HL-60 (cell line): Measurements from ENCODE around the gene LIMS1.

Source experiments
- GABPA ChIP-seq: IDR thresholded peaks from 2 replicates; pipeline ENCODE4 v1.6.1; 2012; ENCODE audit warnings: low read depth
- POLR2AphosphoS5 ChIP-seq: IDR thresholded peaks from 2 replicates; pipeline ENCODE4 v1.6.1; 2012; ENCODE audit warnings: low read depth
- TF ChIP-seq, protein P1 (sequence below): IDR thresholded peaks from one replicate; pipeline ENCODE4 v1.5.1; 2011; ENCODE audit warnings: low read length, control low read depth, inconsistent platforms; ENCODE audit not compliant: insufficient read depth
- TF ChIP-seq, protein P2 (sequence below): IDR thresholded peaks from 2 replicates; pipeline ENCODE4 v1.6.1; 2012; ENCODE audit warnings: low read depth; ENCODE audit not compliant: insufficient replicate concordance

DNA sequence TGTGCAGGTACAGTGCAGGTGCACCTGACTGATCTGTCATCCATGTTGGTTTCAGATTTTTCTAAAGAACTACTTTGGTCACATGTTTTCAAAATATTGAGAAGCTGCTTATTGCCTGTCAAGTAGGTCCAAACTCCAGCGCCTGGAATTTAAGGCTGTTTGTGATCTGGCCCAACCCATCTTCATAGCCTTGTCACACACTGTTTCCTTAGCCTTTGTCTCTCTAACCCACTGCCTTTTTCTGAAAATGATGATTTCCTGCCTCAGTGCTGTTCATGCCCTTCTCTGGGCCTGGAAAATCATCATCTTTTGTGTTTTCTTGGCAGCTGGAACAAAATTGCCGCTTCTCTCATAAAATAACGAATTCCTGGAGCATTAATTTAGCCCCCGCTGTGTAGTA is 7.2 kb downstream of the LIMS1 start:
- TF ChIP-seq, protein P1, sequence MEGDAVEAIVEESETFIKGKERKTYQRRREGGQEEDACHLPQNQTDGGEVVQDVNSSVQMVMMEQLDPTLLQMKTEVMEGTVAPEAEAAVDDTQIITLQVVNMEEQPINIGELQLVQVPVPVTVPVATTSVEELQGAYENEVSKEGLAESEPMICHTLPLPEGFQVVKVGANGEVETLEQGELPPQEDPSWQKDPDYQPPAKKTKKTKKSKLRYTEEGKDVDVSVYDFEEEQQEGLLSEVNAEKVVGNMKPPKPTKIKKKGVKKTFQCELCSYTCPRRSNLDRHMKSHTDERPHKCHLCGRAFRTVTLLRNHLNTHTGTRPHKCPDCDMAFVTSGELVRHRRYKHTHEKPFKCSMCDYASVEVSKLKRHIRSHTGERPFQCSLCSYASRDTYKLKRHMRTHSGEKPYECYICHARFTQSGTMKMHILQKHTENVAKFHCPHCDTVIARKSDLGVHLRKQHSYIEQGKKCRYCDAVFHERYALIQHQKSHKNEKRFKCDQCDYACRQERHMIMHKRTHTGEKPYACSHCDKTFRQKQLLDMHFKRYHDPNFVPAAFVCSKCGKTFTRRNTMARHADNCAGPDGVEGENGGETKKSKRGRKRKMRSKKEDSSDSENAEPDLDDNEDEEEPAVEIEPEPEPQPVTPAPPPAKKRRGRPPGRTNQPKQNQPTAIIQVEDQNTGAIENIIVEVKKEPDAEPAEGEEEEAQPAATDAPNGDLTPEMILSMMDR, result no peak
- TF ChIP-seq POLR2AphosphoS5 (no peak), GABPA (no peak)
- TF ChIP-seq, protein P2, sequence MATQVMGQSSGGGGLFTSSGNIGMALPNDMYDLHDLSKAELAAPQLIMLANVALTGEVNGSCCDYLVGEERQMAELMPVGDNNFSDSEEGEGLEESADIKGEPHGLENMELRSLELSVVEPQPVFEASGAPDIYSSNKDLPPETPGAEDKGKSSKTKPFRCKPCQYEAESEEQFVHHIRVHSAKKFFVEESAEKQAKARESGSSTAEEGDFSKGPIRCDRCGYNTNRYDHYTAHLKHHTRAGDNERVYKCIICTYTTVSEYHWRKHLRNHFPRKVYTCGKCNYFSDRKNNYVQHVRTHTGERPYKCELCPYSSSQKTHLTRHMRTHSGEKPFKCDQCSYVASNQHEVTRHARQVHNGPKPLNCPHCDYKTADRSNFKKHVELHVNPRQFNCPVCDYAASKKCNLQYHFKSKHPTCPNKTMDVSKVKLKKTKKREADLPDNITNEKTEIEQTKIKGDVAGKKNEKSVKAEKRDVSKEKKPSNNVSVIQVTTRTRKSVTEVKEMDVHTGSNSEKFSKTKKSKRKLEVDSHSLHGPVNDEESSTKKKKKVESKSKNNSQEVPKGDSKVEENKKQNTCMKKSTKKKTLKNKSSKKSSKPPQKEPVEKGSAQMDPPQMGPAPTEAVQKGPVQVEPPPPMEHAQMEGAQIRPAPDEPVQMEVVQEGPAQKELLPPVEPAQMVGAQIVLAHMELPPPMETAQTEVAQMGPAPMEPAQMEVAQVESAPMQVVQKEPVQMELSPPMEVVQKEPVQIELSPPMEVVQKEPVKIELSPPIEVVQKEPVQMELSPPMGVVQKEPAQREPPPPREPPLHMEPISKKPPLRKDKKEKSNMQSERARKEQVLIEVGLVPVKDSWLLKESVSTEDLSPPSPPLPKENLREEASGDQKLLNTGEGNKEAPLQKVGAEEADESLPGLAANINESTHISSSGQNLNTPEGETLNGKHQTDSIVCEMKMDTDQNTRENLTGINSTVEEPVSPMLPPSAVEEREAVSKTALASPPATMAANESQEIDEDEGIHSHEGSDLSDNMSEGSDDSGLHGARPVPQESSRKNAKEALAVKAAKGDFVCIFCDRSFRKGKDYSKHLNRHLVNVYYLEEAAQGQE, result no peak
